Liver (tissue), 9 donors: ENCODE measurements around the gene CCDC192. TPM values are rescaled to one million over a fixed set of nuclear protein-coding genes. Genes with fewer than 3 reads are reported as not detected.

Experiments
- DNase-seq: peaks from one replicate; pipeline ENCODE4 v3.0.0-alpha.2; 2017; ENCODE audit warnings: low spot score
- H3K27ac ChIP-seq, 2 donors: one replicate each; pipeline ENCODE4 v1.7.0; 2013; ENCODE audit warnings: inconsistent platforms in 2 of 2, low read length in 2 of 2, control low read depth in 1 of 2, low read depth in 1 of 2, mild to moderate bottlenecking in 1 of 2
- H3K27me3 ChIP-seq, 4 donors: one replicate each; pipeline versions ENCODE4 v1.6.1 to v1.7.0; 2013; ENCODE audit warnings: low read length in 3 of 4, inconsistent platforms in 1 of 4, mild to moderate bottlenecking in 1 of 4, moderate library complexity in 1 of 4; ENCODE audit not compliant: control insufficient read depth in 4 of 4, insufficient read depth in 4 of 4
- H3K36me3 ChIP-seq, 4 donors: one replicate each; pipeline versions ENCODE4 v1.6.1 to v1.7.0; 2013; ENCODE audit warnings: low read length in 3 of 4, mild to moderate bottlenecking in 3 of 4, low read depth in 1 of 4, moderate library complexity in 1 of 4; ENCODE audit not compliant: control insufficient read depth in 4 of 4, insufficient read depth in 3 of 4
- H3K4me1 ChIP-seq, 4 donors: one replicate each; pipeline versions ENCODE4 v1.6.1 to v1.7.0; 2013; ENCODE audit warnings: low read length in 3 of 4, mild to moderate bottlenecking in 3 of 4, moderate library complexity in 1 of 4; ENCODE audit not compliant: control insufficient read depth in 4 of 4, insufficient read depth in 4 of 4
- H3K4me3 ChIP-seq, 3 donors: one replicate each; pipeline versions ENCODE4 v1.6.1 to v1.7.0; 2013; ENCODE audit warnings: low read length in 3 of 3, control low read depth in 1 of 3, low read depth in 1 of 3, mild to moderate bottlenecking in 1 of 3
- H3K9ac ChIP-seq, 2 donors: one replicate each; pipeline ENCODE4 v1.7.0; 2013; ENCODE audit warnings: low read length in 2 of 2, mild to moderate bottlenecking in 2 of 2, moderate library complexity in 2 of 2, control low read depth in 1 of 2, low read depth in 1 of 2
- H3K9me3 ChIP-seq, 4 donors: one replicate each; pipeline versions ENCODE4 v1.6.1 to v1.7.0; 2013; ENCODE audit warnings: low read length in 3 of 4; ENCODE audit not compliant: control insufficient read depth in 4 of 4
- ATF3 ChIP-seq: IDR thresholded peaks from 2 replicates; pipeline ENCODE4 v1.6.1; 2016; ENCODE audit warnings: antibody characterized with exemption
- CTCF ChIP-seq: fragments of 150-350 bp; IDR thresholded peaks from 2 replicates; pipeline ENCODE4 v1.5.1; 2017; ENCODE audit warnings: improper control_type of control experiment, low read depth, low read length; ENCODE audit not compliant: missing input control
- EGR1 ChIP-seq, 2 donors: IDR thresholded peaks; 2 replicates each; pipeline ENCODE4 v1.6.1; 2016 to 2018; ENCODE audit warnings: antibody characterized with exemption in 2 of 2, low read depth in 2 of 2
- FOXA1 ChIP-seq: IDR thresholded peaks from 2 replicates; pipeline ENCODE4 v1.6.1; 2016; ENCODE audit warnings: antibody characterized with exemption
- FOXA2 ChIP-seq: IDR thresholded peaks from 2 replicates; pipeline ENCODE4 v1.6.1; 2016; ENCODE audit warnings: antibody characterized with exemption
- GABPA ChIP-seq, 2 donors: IDR thresholded peaks in 1 of 2; conservative IDR thresholded peaks in 1 of 2; 2 replicates each; pipeline ENCODE4 v1.6.1; 2016; ENCODE audit warnings: antibody characterized with exemption in 2 of 2, mild to moderate bottlenecking in 1 of 2, moderate library complexity in 1 of 2
- HNF4A ChIP-seq, 2 donors: conservative IDR thresholded peaks; 2 replicates each; pipeline ENCODE4 v1.6.1; 2016; ENCODE audit warnings: antibody characterized with exemption in 2 of 2, mild to moderate bottlenecking in 2 of 2
- HNF4G ChIP-seq: IDR thresholded peaks from 2 replicates; pipeline ENCODE4 v1.6.1; 2016; ENCODE audit warnings: antibody characterized with exemption
- JUND ChIP-seq, 2 donors: IDR thresholded peaks; 2 replicates each; pipeline ENCODE4 v1.6.1; 2016; ENCODE audit warnings: antibody characterized with exemption in 2 of 2
- NR2F2 ChIP-seq: IDR thresholded peaks from 2 replicates; pipeline ENCODE4 v1.6.1; 2016; ENCODE audit warnings: antibody characterized with exemption
- RAD21 ChIP-seq, 2 donors: IDR thresholded peaks; 2 replicates each; pipeline ENCODE4 v1.6.1; 2016; ENCODE audit warnings: antibody characterized with exemption in 2 of 2, mild to moderate bottlenecking in 2 of 2
- REST ChIP-seq: IDR thresholded peaks from 2 replicates; pipeline ENCODE4 v1.6.1; 2016; ENCODE audit warnings: antibody characterized with exemption, mild to moderate bottlenecking
- RXRA ChIP-seq, 2 donors: IDR thresholded peaks; 2 replicates each; pipeline ENCODE4 v1.6.1; 2017 to 2018; ENCODE audit warnings: antibody characterized with exemption in 2 of 2, mild to moderate bottlenecking in 1 of 2
- SP1 ChIP-seq: IDR thresholded peaks from 2 replicates; pipeline ENCODE4 v1.6.1; 2018; ENCODE audit warnings: antibody characterized with exemption, mild to moderate bottlenecking
- TAF1 ChIP-seq: conservative IDR thresholded peaks from 2 replicates; pipeline ENCODE4 v1.6.1; 2016; ENCODE audit warnings: antibody characterized with exemption, mild to moderate bottlenecking
- YY1 ChIP-seq: IDR thresholded peaks from 2 replicates; pipeline ENCODE4 v1.6.1; 2016; ENCODE audit warnings: antibody characterized with exemption, mild to moderate bottlenecking
- ZBTB33 ChIP-seq: IDR thresholded peaks from 2 replicates; pipeline ENCODE4 v1.6.1; 2016; ENCODE audit warnings: antibody characterized with exemption
- WGBS: extraction: QIAGEN DNeasy Blood & Tissue Kit; methylation state at CpG from one replicate; pipeline ENCODE4 v1.1.7; 2013; 5-methylcytosine and 5-hydroxymethylcytosine counted together
- polyA plus RNA-seq, 2 donors: library from polyadenylated mRNA; stranded (reverse) in 1 of 2; unstranded in 1 of 2; fragments of 200-250 nt in 1 of 2; fragments of >200 nt in 1 of 2; fragmentation: Nextera tagmentation in 1 of 2; extraction: Ambion mirVana in 1 of 2; gene quantifications; one replicate each; pipeline versions ENCODE4 v1.2.1 to v1.2.3, GENCODE V29; 2013 to 2015
- total RNA-seq, 2 donors: library from RNA; depleted of rRNA; stranded (reverse); fragments of >200 nt; gene quantifications; one replicate each; pipeline ENCODE4 v1.2.3, GENCODE V29; 2014
- donor health status: healthy.
- donor health status: healthy.
- donor health status: healthy.
- donor health status: healthy.
- donor health status: healthy.

The CCDC192 gene
- total and polyA plus RNA-seq, 4 donors = not detected

GRCh38 chr5:127762412-127762811 is 59.2 kb downstream of the CCDC192 start:
- Histone ChIP-seq H3K4me3 (no peak overlapping the region), H3K27ac (no peak overlapping the region), H3K4me1 (no peaks in the 10 kb centered on the region), H3K9ac (no peak overlapping the region), H3K27me3 (no peaks in the 10 kb centered on the region), H3K9me3 (no peaks in the 10 kb centered on the region), H3K36me3 (no peaks in the 10 kb centered on the region)
- WGBS = 58% methylated on average over 3 of the region's 3 CpGs
- DNase-seq = no peak
- no peak for TF ChIP-seq ZBTB33
- TF ChIP-seq RAD21 (IDR thresholded peaks at IDR 0.05) = no peak
- no peak for TF ChIP-seq TAF1
- TF ChIP-seq REST = no peak
- no peak for TF ChIP-seq HNF4G
- TF ChIP-seq NR2F2 = no peak
- TF ChIP-seq FOXA1 = no peak
- TF ChIP-seq HNF4A (conservative IDR thresholded peaks at IDR 0.05) = no peak
- no peak for TF ChIP-seq YY1
- no peak for TF ChIP-seq SP1
- no peak for TF ChIP-seq GABPA (IDR thresholded peaks at IDR 0.05 in 1 of 2, conservative IDR thresholded peaks at IDR 0.05 in 1 of 2)
- TF ChIP-seq ATF3 = no peak
- no peak for TF ChIP-seq CTCF
- TF ChIP-seq EGR1 (IDR thresholded peaks at IDR 0.05; ENCODE audit: low read depth in 2 of 2) = no peak
- no peak for TF ChIP-seq FOXA2
- TF ChIP-seq RXRA (IDR thresholded peaks at IDR 0.05) = no peak

- no peaks in the 10 kb centered on the region for H3K9me3 ChIP-seq
- 83% methylated on average over 2 of the region's 2 CpGs for WGBS
- no peak for TF ChIP-seq HNF4A (conservative IDR thresholded peaks at IDR 0.05)
- no peak for TF ChIP-seq CTCF
- TF ChIP-seq JUND (IDR thresholded peaks at IDR 0.05) = no peak
- no peak for TF ChIP-seq YY1
- TF ChIP-seq RXRA (IDR thresholded peaks at IDR 0.05) = no peak
- no peak for TF ChIP-seq RAD21 (IDR thresholded peaks at IDR 0.05)
- no peak for TF ChIP-seq ZBTB33
- TF ChIP-seq SP1 = no peak
- TF ChIP-seq FOXA1 = no peak
- TF ChIP-seq ATF3 = no peak
- TF ChIP-seq EGR1 (IDR thresholded peaks at IDR 0.05; ENCODE audit: low read depth in 2 of 2) = no peak
Measured at GRCh38 chr5:127766676-127767335, 63.6 kb downstream of the CCDC192 start.

More at GRCh38 chr5:127766676-127767335, 63.6 kb downstream of the CCDC192 start:
- DNase-seq = no peak
- Histone ChIP-seq H3K4me3 (no peak overlapping the region), H3K4me1 (no peaks in the 10 kb centered on the region), H3K27me3 (no peaks in the 10 kb centered on the region), H3K36me3 (no peaks in the 10 kb centered on the region), H3K27ac (no peak overlapping the region), H3K9ac (no peak overlapping the region)
